ENCODE measurements around the gene BATF3.
"Not testable (repeated sequence)": the region's sequence is repeated elsewhere in the genome, so short reads cannot be mapped to it uniquely, and the experiment has no call there.

BATF3 gene

DNA sequence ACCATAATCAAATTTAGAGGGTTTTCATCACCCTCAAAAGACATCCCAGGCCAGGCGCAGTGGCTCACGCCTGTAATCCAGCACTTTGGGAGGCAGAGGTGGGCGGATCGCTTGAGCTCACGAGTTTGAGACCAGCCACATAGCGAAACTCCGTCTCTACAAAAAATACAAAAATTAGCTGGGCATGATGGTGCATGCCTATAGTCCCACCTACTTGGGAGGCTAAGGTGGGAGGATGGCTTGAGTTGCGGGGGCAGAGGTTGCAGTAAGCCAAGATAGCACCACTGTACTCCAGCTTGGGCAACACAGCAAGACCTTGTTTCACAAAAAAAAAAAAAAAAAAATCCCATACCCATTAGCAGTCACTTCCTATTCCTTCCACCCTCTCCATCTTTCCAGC is 33.5 kb upstream of the BATF3 start:
- no peak overlapping the region for H3K27ac ChIP-seq
- CTCF ChIA-PET: no interaction called here
- POLR2A ChIA-PET (ENCODE audit: low non-redundant PET): no interaction called here
- DNase-seq (ENCODE audit: low spot score): no peak
- TF ChIP-seq, protein P1, sequence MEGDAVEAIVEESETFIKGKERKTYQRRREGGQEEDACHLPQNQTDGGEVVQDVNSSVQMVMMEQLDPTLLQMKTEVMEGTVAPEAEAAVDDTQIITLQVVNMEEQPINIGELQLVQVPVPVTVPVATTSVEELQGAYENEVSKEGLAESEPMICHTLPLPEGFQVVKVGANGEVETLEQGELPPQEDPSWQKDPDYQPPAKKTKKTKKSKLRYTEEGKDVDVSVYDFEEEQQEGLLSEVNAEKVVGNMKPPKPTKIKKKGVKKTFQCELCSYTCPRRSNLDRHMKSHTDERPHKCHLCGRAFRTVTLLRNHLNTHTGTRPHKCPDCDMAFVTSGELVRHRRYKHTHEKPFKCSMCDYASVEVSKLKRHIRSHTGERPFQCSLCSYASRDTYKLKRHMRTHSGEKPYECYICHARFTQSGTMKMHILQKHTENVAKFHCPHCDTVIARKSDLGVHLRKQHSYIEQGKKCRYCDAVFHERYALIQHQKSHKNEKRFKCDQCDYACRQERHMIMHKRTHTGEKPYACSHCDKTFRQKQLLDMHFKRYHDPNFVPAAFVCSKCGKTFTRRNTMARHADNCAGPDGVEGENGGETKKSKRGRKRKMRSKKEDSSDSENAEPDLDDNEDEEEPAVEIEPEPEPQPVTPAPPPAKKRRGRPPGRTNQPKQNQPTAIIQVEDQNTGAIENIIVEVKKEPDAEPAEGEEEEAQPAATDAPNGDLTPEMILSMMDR (conservative IDR thresholded peaks at IDR 0.05; ENCODE audit: low read depth): no peak

DNA sequence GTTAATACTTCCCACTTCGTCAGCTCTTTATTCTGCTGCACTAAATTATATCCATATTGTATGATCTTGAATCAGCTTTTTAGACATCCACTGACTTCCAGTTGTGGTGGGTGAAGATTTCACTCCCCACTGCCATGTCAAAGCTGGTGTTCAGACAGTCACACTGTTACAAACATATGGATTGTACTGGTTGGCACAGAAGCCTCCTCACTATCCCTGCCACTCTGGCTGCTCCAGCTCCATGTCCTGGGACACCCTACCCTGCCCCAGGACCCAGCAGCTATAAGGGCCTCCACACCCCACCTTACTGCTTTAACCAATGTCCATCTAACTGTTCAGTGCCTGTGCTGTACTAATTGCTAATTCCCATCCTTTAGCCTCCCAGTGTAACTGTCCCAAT is 32.0 kb upstream of the BATF3 start:
- H3K27ac ChIP-seq: no peak overlapping the region
- TF ChIP-seq, protein P1 (conservative IDR thresholded peaks at IDR 0.05; ENCODE audit: low read depth): no peak
- no peak for DNase-seq (ENCODE audit: low spot score)
- CTCF ChIA-PET: no interaction called here
- POLR2A ChIA-PET (ENCODE audit: low non-redundant PET): no interaction called here

DNA sequence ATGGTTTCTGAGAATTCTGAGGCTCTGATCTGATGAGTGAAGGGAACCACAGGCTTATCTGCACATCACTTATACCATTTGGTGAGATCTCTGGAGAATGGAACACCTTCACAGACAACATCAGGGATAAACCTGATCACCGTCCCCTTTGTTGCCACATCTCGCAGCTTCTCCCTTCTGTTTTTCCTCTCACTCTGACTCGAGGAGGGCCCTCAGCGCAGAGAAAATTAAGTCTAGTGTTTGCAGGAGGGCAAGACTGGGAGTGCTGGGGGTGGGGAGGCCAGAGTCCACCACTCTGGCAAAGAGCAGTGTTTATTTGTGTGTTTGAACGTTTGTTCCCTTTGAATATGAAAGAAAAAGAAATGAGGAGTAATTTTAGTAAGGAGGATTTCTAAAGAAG is 29.0 kb upstream of the BATF3 start:
- TF ChIP-seq, protein P1 (conservative IDR thresholded peaks at IDR 0.05; ENCODE audit: low read depth): no peak
- DNase-seq (ENCODE audit: low spot score): no peak
- no peak overlapping the region for H3K27ac ChIP-seq
- POLR2A ChIA-PET (ENCODE audit: low non-redundant PET): no interaction called here
- CTCF ChIA-PET: interaction anchor here (0.7 kb wide), 1 partner anchor 16 kb away, joined by 3 read pairs; no protein-coding TSS in a partner anchor

DNA sequence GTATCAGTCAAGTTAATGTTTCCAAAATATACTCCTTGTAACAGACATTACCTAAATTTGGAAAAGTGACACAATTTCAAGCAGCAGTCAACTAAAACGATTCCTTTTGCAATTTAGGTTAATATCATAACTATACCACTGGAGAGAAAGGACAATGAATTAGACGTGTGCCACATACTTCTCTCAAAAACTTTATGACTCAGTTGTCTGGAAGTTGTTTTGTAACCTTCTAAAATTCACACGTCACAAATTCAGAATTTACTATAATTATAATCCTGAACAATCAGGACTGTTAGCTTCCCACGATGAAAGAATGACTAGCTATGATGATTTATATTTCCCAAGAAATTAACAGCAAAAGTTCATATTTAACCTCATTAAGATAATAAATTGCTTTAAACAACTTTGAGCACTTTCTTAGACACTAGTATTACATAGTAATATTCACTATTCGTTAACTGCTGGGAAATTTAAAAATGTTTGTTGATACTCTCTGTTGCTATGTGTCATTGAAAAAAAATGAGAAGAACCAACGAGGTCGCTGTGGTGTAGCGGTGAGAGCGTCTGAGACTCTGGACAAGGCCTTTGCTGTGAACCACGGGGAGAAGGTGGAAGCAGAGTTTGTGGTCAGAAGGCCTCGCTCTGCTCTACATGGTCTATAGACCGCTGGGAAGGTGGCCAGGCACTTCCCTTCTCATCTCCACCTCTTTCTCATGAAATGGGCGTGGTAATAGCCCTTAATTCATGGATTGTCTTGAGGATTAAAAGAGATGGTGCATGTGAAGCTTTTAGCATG is 27.9 kb upstream of the BATF3 start:
- TF ChIP-seq, protein P1 (conservative IDR thresholded peaks at IDR 0.05; ENCODE audit: low read depth): no peak
- no peak for DNase-seq (ENCODE audit: low spot score)
- POLR2A ChIA-PET (ENCODE audit: low non-redundant PET): no interaction called here
- CTCF ChIA-PET: no interaction called here
- H3K27ac ChIP-seq: no peak overlapping the region

DNA sequence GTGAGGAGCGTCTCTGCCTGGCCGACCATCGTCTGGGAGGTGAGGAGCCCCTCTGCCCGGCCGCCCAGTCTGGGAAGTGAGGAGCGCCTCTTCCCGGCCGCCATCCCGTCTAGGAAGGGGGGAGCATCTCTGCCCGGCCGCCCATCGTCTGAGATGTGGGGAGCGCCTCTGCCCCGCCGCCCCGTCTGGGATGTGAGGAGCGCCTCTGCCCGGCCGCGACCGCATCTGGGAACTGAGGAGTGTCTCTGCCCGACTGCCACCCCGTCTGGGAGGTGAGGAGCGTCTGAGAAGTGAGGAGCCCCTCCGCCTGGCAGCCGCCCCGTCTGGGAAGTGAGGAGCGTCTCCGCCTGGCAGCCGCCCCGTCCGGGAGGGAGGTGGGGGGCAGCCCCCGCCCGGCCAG is 25.0 kb upstream of the BATF3 start:
- H3K27ac ChIP-seq; DNase-seq (ENCODE audit: low spot score); POLR2A ChIA-PET (ENCODE audit: low non-redundant PET); CTCF ChIA-PET: not testable (repeated sequence)

DNA sequence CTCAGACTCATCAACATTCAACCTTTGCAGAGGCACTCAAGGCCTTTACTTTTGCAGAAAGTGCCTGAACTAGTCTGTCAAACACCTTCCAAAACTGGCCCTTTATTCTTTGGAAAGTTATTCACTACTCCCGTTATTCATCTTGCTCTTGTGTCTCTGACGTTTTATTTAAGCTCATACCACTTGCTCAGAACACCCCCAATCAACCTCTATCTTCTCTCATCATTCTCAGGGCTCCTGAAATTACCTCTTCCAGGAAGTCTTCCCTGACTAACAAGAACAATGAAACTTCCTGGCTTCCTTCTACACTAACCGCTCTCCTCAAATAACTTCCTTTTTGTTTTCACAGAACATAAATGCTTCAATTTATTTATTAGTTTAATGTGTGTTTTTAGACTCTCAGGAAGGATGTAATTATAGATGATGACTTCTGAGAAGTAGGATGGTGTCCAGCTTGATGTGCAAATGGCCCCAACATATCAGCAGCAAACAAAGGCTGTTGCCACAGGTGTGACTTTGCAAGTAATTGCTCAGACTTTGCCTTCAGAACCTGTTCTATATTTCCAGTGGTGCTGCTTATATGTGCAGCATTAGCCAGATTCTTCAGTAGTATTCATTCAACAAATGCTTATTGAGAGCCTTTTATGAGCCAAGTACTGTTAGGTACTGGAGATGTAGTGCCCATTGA is 22.8 kb upstream of the BATF3 start:
- no peak overlapping the region for H3K27ac ChIP-seq
- no peak for DNase-seq (ENCODE audit: low spot score)
- POLR2A ChIA-PET (ENCODE audit: low non-redundant PET): no interaction called here
- TF ChIP-seq, protein P1 (conservative IDR thresholded peaks at IDR 0.05; ENCODE audit: low read depth): no peak
- CTCF ChIA-PET: interaction anchor here (0.9 kb wide), 1 partner anchor 246 kb away, joined by 3 read pairs; no protein-coding TSS in a partner anchor
